Ascending aorta (tissue), 2 donors: ENCODE results near the gene NFKBIA. TPM values are rescaled to one million over a fixed set of nuclear protein-coding genes. Genes with fewer than 3 reads are reported as not detected.
"Not testable (repeated sequence)": the region's sequence is repeated elsewhere in the genome, so short reads cannot be mapped to it uniquely, and the experiment has no call there.

Experiments
- DNase-seq, 2 donors: peaks; one replicate each; pipeline ENCODE4 v3.0.0-alpha.2; 2019; ENCODE audit warnings: low spot score in 2 of 2
- H3K27ac ChIP-seq, 2 donors: fragments of 200-600 bp; sonication (generic); one replicate each; pipeline ENCODE4 v1.5.1; 2016 to 2017; ENCODE audit warnings: mild to moderate bottlenecking in 1 of 2
- H3K27me3 ChIP-seq: fragments of 200-600 bp; sonication (generic); one replicate; pipeline ENCODE4 v1.5.1; 2017
- H3K36me3 ChIP-seq, 2 donors: fragments of 200-600 bp; sonication (generic); one replicate each; pipeline ENCODE4 v1.5.1; 2016
- H3K4me1 ChIP-seq, 2 donors: fragments of 200-600 bp; sonication (generic); one replicate each; pipeline ENCODE4 v1.5.1; 2016 to 2017; ENCODE audit warnings: mild to moderate bottlenecking in 1 of 2
- H3K4me3 ChIP-seq, 2 donors: fragments of 200-600 bp; sonication (generic); one replicate each; pipeline ENCODE4 v1.5.1; 2016 to 2017; ENCODE audit warnings: mild to moderate bottlenecking in 1 of 2
- H3K9me3 ChIP-seq, 2 donors: fragments of 200-600 bp; sonication (generic); one replicate each; pipeline ENCODE4 v1.5.1; 2016
- CTCF ChIP-seq, 3 experiments: fragments of 200-600 bp in 2 of 3; fragments of 450-650 bp in 1 of 3; sonication (generic) in 2 of 3; IDR thresholded peaks; one replicate each; pipeline ENCODE4 v1.5.1; 2016 to 2019; ENCODE audit warnings: antibody characterized with exemption in 3 of 3, mild to moderate bottlenecking in 1 of 3, moderate library complexity in 1 of 3
- intact Hi-C: fragments of 100-400 bp; cut with DNase I; formaldehyde crosslinking; loops from one replicate; pipeline ENCODE4 v1.15.1; 2023
- total RNA-seq: library from RNA; depleted of rRNA; stranded (reverse); fragments of >200 nt; gene quantifications from one replicate; pipeline ENCODE4 v1.1.0, GENCODE V29; 2016

The NFKBIA gene
- total RNA-seq, 1 donor from 2014 or later = 944 TPM

GRCh38 chr14:35375558-35376025 lies 29.0 kb downstream of the NFKBIA start:
- H3K4me3 ChIP-seq = no peak overlapping the region
- H3K4me1 ChIP-seq = no peaks in the 10 kb centered on the region
- H3K9me3 ChIP-seq = no peaks in the 10 kb centered on the region
- TF ChIP-seq CTCF (IDR thresholded peaks at IDR 0.05) = no peak
- no peaks in the 10 kb centered on the region for H3K27me3 ChIP-seq
- H3K36me3 ChIP-seq = no peaks in the 10 kb centered on the region
- H3K27ac ChIP-seq = no peak overlapping the region
- intact Hi-C loops = no loop called here
- DNase-seq = no peak

DNA sequence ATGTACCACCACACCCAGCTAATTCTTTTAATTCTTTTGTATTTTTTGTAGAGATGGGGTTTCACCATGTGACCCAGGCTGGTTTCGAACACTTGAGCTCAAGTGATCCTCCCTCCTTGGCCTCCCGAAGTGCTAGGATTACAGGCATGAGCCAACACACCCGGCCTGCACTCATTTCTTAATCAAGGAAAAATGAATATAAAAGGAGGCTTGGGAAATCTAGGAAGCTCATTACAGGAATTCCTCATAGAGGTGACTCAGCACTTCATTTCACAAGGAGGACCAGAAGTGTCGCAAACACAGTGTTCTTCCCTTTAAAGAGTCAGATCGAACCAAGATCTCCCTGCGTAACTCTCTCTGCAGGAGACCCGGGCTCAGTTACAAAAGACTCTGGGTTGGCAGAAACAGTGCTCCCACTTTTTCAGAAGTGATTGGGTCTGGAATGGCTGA lies 30.3 kb downstream of the NFKBIA start:
- Histone ChIP-seq H3K4me1 (no peaks in the 10 kb centered on the region), H3K27me3 (no peaks in the 10 kb centered on the region), H3K4me3 (no peak overlapping the region), H3K36me3 (no peaks in the 10 kb centered on the region), H3K27ac (no peak overlapping the region), H3K9me3 (no peaks in the 10 kb centered on the region)
- peak in 1 of 2 donors; percentile 85 for DNase-seq
- intact Hi-C loops = no loop called here
- TF ChIP-seq CTCF (IDR thresholded peaks at IDR 0.05) = no peak

GRCh38 chr14:35373208-35373607 lies 31.3 kb downstream of the NFKBIA start:
- H3K27me3 ChIP-seq, intact Hi-C loops, H3K27ac ChIP-seq, H3K4me1 ChIP-seq, H3K4me3 ChIP-seq, DNase-seq, H3K36me3 ChIP-seq, H3K9me3 ChIP-seq: not testable (repeated sequence)

DNA sequence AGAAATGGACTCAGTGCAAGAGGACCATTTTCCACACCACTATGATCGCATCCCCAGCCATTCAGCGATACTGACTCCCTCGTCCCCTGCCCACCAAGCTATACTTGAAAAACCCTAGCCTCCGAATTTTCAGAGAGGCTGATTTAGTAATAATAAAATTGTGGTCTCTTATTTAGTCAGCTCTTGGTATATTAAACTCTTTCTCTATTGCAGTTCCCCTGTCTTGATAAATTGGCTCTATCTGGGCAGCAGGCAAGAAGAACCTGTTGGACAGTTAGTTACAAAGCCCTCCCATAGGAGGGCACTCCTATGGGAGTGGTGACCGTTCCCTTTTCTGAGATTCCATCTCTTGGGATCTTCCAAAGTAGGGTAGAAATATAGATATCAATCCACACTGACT lies 33.6 kb downstream of the NFKBIA start:
- TF ChIP-seq CTCF (IDR thresholded peaks at IDR 0.05) = no peak
- peaks cover 10 to 11% of the 10 kb centered on the region in 2 donors for H3K4me1 ChIP-seq
- no peaks in the 10 kb centered on the region for H3K36me3 ChIP-seq
- no peaks in the 10 kb centered on the region for H3K9me3 ChIP-seq
- intact Hi-C loops = no loop called here
- no peak for DNase-seq
- H3K27ac ChIP-seq = no peak overlapping the region
- H3K27me3 ChIP-seq = no peaks in the 10 kb centered on the region
- no peak overlapping the region for H3K4me3 ChIP-seq

GRCh38 chr14:35369701-35370191 lies 34.8 kb downstream of the NFKBIA start:
- no peak overlapping the region for H3K27ac ChIP-seq
- H3K27me3 ChIP-seq = no peaks in the 10 kb centered on the region
- DNase-seq = no peak
- no peak overlapping the region for H3K4me3 ChIP-seq
- H3K4me1 ChIP-seq = peaks cover 14 to 21% of the 10 kb centered on the region in 2 donors
- no peak for TF ChIP-seq CTCF (IDR thresholded peaks at IDR 0.05)
- no peaks in the 10 kb centered on the region for H3K36me3 ChIP-seq
- no peaks in the 10 kb centered on the region for H3K9me3 ChIP-seq
- intact Hi-C loops = no loop called here

GRCh38 chr14:35368583-35369392 lies 35.8 kb downstream of the NFKBIA start:
- Histone ChIP-seq H3K4me1 (peaks cover 14 to 21% of the 10 kb centered on the region in 2 donors), H3K9me3 (no peaks in the 10 kb centered on the region), H3K4me3 (peak overlapping the region in 1 of 2 donors; percentile 21), H3K27ac (no peak overlapping the region), H3K27me3 (no peaks in the 10 kb centered on the region), H3K36me3 (no peaks in the 10 kb centered on the region)
- intact Hi-C loops = no loop called here
- DNase-seq = no peak
- no peak for TF ChIP-seq CTCF (IDR thresholded peaks at IDR 0.05)
